ENCODE results near the gene IDE.

IDE gene

DNA sequence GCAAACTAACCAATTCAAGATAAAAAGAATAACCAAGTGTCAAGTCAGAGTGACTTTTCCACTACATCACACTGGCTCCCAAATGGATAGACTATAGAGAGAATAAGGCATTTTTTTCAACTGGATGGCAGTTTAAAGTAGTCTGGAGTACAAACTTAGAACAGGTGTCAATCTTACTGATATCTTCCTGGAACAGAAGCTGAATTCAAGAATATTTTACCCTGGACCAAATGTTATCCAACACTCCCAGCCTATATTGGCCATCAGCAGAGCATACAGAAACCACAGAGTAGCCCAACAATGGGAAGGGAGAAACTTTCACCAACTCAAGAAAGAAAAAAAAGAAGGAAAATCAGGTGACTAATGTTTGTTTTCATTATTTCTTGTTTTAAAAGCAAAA, 11.5 kb downstream of the IDE start:
- 0 out of 2 replicates have a peak, but pooled peaks cover 6% of the 10 kb centered on the region for H3K36me3 ChIP-seq (replicated peaks; ENCODE audit: insufficient read depth, low read length)
- H3K9me3 ChIP-seq (replicated peaks; ENCODE audit: insufficient read depth, low read length): no peaks in the 10 kb centered on the region
- no peak overlapping the region for H2AFZ ChIP-seq (ENCODE audit: low read length)
- peaks cover 5% of the 10 kb centered on the region; the same call in 1 of the 2 replicates for H3F3A ChIP-seq (ENCODE audit: insufficient read depth, low read length)
- no peak overlapping the region for H3K4me3 ChIP-seq (ENCODE audit: low read length)
- 0 out of 2 replicates have a peak, but pooled peaks cover 7% of the 10 kb centered on the region for H4K20me1 ChIP-seq (ENCODE audit: insufficient read depth, low read length)
- H3K9me2 ChIP-seq (replicated peaks; ENCODE audit: insufficient read depth, low read length): no peaks in the 10 kb centered on the region
- peaks cover 11% of the 10 kb centered on the region for H3K4me1 ChIP-seq (ENCODE audit: low read length)
- H3K27ac ChIP-seq (ENCODE audit: low read length): peak overlapping the region; percentile 58
- H3K9ac ChIP-seq (ENCODE audit: low read length): no peak overlapping the region
- H3K4me2 ChIP-seq (ENCODE audit: low read depth, low read length): peak overlapping the region; percentile 5; the same call in 1 of the 2 replicates
- H3K79me2 ChIP-seq (ENCODE audit: low read length): peaks cover 74% of the 10 kb centered on the region
- DNase-seq: no peak
- TF ChIP-seq, protein P1, sequence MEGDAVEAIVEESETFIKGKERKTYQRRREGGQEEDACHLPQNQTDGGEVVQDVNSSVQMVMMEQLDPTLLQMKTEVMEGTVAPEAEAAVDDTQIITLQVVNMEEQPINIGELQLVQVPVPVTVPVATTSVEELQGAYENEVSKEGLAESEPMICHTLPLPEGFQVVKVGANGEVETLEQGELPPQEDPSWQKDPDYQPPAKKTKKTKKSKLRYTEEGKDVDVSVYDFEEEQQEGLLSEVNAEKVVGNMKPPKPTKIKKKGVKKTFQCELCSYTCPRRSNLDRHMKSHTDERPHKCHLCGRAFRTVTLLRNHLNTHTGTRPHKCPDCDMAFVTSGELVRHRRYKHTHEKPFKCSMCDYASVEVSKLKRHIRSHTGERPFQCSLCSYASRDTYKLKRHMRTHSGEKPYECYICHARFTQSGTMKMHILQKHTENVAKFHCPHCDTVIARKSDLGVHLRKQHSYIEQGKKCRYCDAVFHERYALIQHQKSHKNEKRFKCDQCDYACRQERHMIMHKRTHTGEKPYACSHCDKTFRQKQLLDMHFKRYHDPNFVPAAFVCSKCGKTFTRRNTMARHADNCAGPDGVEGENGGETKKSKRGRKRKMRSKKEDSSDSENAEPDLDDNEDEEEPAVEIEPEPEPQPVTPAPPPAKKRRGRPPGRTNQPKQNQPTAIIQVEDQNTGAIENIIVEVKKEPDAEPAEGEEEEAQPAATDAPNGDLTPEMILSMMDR (IDR thresholded peaks at IDR 0.05; ENCODE audit: low read length): no peak
- TF ChIP-seq EZH2phosphoT487 (IDR thresholded peaks at IDR 0.05; ENCODE audit: low read length) (no peak), EZH2 (optimal IDR thresholded peaks at IDR 0.05; ENCODE audit: low read depth, low read length) (no peak)
- no peaks in the 10 kb centered on the region for H3K27me3 ChIP-seq (replicated peaks; ENCODE audit: insufficient read depth, low read length)

DNA sequence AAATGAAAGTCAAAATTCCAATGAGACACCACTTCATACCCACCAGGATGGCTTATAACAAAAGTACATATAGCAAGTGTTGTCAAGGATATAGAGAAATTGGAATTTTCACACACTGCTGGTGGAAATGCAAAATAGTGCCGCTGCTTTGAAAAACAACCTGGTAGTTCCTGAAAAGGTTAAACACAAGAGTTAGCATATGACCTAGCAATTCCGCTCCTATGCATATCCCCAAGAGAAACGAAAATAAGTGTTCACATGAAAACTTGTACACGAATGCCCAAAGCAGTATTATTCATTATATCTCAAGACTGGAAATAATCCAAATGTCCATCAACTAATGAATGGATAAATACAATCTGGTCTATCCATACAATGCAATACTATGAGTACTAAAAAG, 14.8 kb downstream of the IDE start:
- no peak for DNase-seq
- peaks cover 11% of the 10 kb centered on the region for H3K4me1 ChIP-seq (ENCODE audit: low read length)
- H4K20me1 ChIP-seq (ENCODE audit: insufficient read depth, low read length): no peaks in the 10 kb centered on the region
- TF ChIP-seq, protein P1 (IDR thresholded peaks at IDR 0.05; ENCODE audit: low read length): no peak
- no peak for TF ChIP-seq EZH2 (optimal IDR thresholded peaks at IDR 0.05; ENCODE audit: low read depth, low read length)
- TF ChIP-seq EZH2phosphoT487 (IDR thresholded peaks at IDR 0.05; ENCODE audit: low read length): no peak
- peaks cover 5% of the 10 kb centered on the region; the same call in 1 of the 2 replicates for H3F3A ChIP-seq (ENCODE audit: insufficient read depth, low read length)
- H3K79me2 ChIP-seq (ENCODE audit: low read length): peaks cover 54% of the 10 kb centered on the region
- H3K4me3 ChIP-seq (ENCODE audit: low read length): no peak overlapping the region
- H3K27ac ChIP-seq (ENCODE audit: low read length): no peak overlapping the region
- no peak overlapping the region for H2AFZ ChIP-seq (ENCODE audit: low read length)
- H3K27me3 ChIP-seq (replicated peaks; ENCODE audit: insufficient read depth, low read length): no peaks in the 10 kb centered on the region
- H3K36me3 ChIP-seq (replicated peaks; ENCODE audit: insufficient read depth, low read length): peaks cover 11% of the 10 kb centered on the region; the same call in 1 of the 2 replicates
- H3K9me3 ChIP-seq (replicated peaks; ENCODE audit: insufficient read depth, low read length): no peaks in the 10 kb centered on the region
- no peaks in the 10 kb centered on the region for H3K9me2 ChIP-seq (replicated peaks; ENCODE audit: insufficient read depth, low read length)
- no peak overlapping the region for H3K4me2 ChIP-seq (ENCODE audit: low read depth, low read length)
- no peak overlapping the region for H3K9ac ChIP-seq (ENCODE audit: low read length)

DNA sequence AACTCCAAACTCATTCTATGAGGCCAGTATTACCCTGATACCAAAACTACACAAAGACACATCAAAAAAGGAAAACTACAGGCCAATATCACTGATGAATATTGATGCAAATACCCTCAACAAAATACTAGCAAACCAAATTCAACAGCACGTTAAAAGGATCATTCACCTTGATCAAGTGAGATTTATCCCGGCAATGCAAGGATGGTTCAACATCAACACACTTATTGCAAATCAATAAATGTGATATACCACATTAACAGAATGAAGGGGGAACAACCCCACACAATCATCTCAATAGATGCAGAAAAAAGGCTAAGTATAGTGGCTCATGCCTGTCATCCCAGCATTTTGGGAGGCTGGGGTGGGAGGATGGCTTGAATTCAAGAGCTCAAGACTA, 19.9 kb downstream of the IDE start:
- Histone ChIP-seq H3K79me2 (ENCODE audit: low read length) (peaks cover 44% of the 10 kb centered on the region), H3K36me3 (replicated peaks; ENCODE audit: insufficient read depth, low read length) (peaks cover 10% of the 10 kb centered on the region)
- DNase-seq: no peak

More for the DNA sequence above, 19.9 kb downstream of the IDE start:
- H4K20me1 ChIP-seq (ENCODE audit: insufficient read depth, low read length): no peaks in the 10 kb centered on the region
- no peaks in the 10 kb centered on the region for H3K9me2 ChIP-seq (replicated peaks; ENCODE audit: insufficient read depth, low read length)
- H3K4me2 ChIP-seq (ENCODE audit: low read depth, low read length): no peak overlapping the region
- no peaks in the 10 kb centered on the region for H3K9me3 ChIP-seq (replicated peaks; ENCODE audit: insufficient read depth, low read length)
- H3K9ac ChIP-seq (ENCODE audit: low read length): no peak overlapping the region
- no peak overlapping the region for H3K4me3 ChIP-seq (ENCODE audit: low read length)
- TF ChIP-seq EZH2 (optimal IDR thresholded peaks at IDR 0.05; ENCODE audit: low read depth, low read length): no peak
- no peak for TF ChIP-seq EZH2phosphoT487 (IDR thresholded peaks at IDR 0.05; ENCODE audit: low read length)
- TF ChIP-seq, protein P1 (IDR thresholded peaks at IDR 0.05; ENCODE audit: low read length): no peak
- no peak overlapping the region for H2AFZ ChIP-seq (ENCODE audit: low read length)
- H3F3A ChIP-seq (ENCODE audit: insufficient read depth, low read length): no peaks in the 10 kb centered on the region
- no peaks in the 10 kb centered on the region; the same call in 1 of the 2 replicates for H3K4me1 ChIP-seq (ENCODE audit: low read length)
- H3K27me3 ChIP-seq (replicated peaks; ENCODE audit: insufficient read depth, low read length): no peaks in the 10 kb centered on the region
- no peak overlapping the region for H3K27ac ChIP-seq (ENCODE audit: low read length)
